A673 (cell line): Measurements from ENCODE around the gene NOS3.

Source experiments
- EZH2 ChIP-seq: fragments of 200-600 bp; sonication (generic); IDR thresholded peaks from 2 replicates; pipeline ENCODE4 v1.6.1; 2017; ENCODE audit warnings: borderline replicate concordance, low read depth, mild to moderate bottlenecking, mixed read lengths, antibody characterized with exemption, low read length; ENCODE audit not compliant: poor library complexity, severe bottlenecking
- TF ChIP-seq, protein P1 (sequence below): fragments of 300-800, 200-600 bp; sonication (generic); conservative IDR thresholded peaks from 2 replicates; pipeline ENCODE4 v1.5.1; 2017; ENCODE audit warnings: low read depth, mild to moderate bottlenecking, antibody characterized with exemption, low read length, moderate library complexity, mixed read lengths

DNA sequence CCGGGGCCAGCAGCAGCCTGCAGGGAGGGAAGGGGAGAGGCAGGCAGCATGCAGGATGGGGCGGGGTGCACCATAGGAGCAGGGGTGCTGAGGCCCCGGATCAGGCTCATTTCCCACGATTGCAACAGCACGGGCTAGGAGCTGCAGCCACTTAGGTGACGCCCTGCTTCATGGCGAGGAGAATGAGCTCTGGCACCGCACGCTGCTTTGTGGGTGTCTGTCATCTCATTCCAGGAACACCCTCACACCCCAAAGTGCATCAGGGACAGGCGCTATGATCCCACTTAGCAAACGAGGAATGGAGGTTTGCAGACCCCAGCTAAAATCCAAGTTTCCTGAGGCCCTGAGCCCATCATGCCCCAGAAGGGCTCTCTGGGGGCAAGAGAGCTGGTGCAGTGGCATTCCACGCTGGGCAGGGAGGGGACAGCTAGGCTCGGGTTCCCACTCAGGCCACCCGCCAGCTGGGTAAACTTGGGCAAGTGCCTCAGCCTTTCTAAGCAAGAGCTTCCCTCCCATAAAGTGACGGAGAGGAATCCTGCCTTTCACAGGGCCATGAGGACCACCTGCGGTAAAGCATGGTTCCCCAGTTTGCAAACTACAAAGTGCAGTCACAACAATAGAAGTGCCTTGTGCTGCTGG, 22.0 kb upstream of the NOS3 start:
- TF ChIP-seq, protein P1, sequence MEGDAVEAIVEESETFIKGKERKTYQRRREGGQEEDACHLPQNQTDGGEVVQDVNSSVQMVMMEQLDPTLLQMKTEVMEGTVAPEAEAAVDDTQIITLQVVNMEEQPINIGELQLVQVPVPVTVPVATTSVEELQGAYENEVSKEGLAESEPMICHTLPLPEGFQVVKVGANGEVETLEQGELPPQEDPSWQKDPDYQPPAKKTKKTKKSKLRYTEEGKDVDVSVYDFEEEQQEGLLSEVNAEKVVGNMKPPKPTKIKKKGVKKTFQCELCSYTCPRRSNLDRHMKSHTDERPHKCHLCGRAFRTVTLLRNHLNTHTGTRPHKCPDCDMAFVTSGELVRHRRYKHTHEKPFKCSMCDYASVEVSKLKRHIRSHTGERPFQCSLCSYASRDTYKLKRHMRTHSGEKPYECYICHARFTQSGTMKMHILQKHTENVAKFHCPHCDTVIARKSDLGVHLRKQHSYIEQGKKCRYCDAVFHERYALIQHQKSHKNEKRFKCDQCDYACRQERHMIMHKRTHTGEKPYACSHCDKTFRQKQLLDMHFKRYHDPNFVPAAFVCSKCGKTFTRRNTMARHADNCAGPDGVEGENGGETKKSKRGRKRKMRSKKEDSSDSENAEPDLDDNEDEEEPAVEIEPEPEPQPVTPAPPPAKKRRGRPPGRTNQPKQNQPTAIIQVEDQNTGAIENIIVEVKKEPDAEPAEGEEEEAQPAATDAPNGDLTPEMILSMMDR = no peak
- no peak for TF ChIP-seq EZH2
